Panc1 (cell line): ENCODE measurements around the gene OPHN1. TPM values are rescaled to one million over a fixed set of nuclear protein-coding genes. Genes with fewer than 3 reads are reported as not detected.
A peak's percentile ranks its signal among the peaks of the same experiment; 100 is the strongest.

Source experiments
- ATAC-seq: fragments of 200-7000 bp; cut with Tn5 transposase; 2 replicates; pipeline ENCODE4 v1.9.1; 2020; ENCODE audit warnings: mild to moderate bottlenecking, moderate library complexity
- BruUV-seq: library from RNA; stranded (reverse); fragments of 400-500 nt; replicated peaks from 2 replicates; lab custom pipeline; 2021; lab: Mats Ljungman, UMichigan
- CTCF ChIA-PET: fragments of 300-600 bp; sonication (Branson Sonifier 250); formaldehyde crosslinking; loops from one replicate; lab custom pipeline; 2022; ENCODE audit warnings: antibody characterized with exemption; lab: Charles Lee
- POLR2A ChIA-PET: fragments of 300-600 bp; sonication (Branson Sonifier 250); formaldehyde crosslinking; loops from one replicate; lab custom pipeline; 2022; ENCODE audit warnings: antibody characterized with exemption; lab: Charles Lee
- DNase-seq: peaks from one replicate; pipeline ENCODE4 v3.0.0-alpha.2; 2010; ENCODE audit warnings: low read depth, low spot score
- H3K27ac ChIP-seq: 2 replicates; pipeline ENCODE4 v1.5.1; 2011; ENCODE audit warnings: mild to moderate bottlenecking, low read length, inconsistent platforms
- H3K27me3 ChIP-seq: fragments of 200-500 bp; sonication (Bioruptor generic); 2 replicates; pipeline ENCODE4 v1.6.0; 2014; ENCODE audit warnings: low read length, inconsistent platforms; ENCODE audit not compliant: control insufficient read depth, insufficient read depth
- H3K36me3 ChIP-seq: fragments of 200-500 bp; sonication (Bioruptor generic); 2 replicates; pipeline ENCODE4 v1.5.1; 2014; ENCODE audit warnings: inconsistent platforms, mild to moderate bottlenecking, low read length, moderate library complexity; ENCODE audit not compliant: control insufficient read depth, insufficient read depth
- H3K4me1 ChIP-seq: 2 replicates; pipeline ENCODE4 v1.5.1; 2011; ENCODE audit warnings: inconsistent platforms, mild to moderate bottlenecking, low read length, moderate library complexity; ENCODE audit not compliant: control insufficient read depth, insufficient read depth
- H3K4me3 ChIP-seq, 2 experiments: 2 replicates each; pipeline ENCODE4 v1.5.1; 2011 to 2012; ENCODE audit warnings: low read depth in 2 of 2, low read length in 2 of 2, mild to moderate bottlenecking in 2 of 2, inconsistent platforms in 1 of 2, moderate library complexity in 1 of 2
- H3K9me3 ChIP-seq: fragments of 200-500 bp; sonication (Bioruptor generic); 2 replicates; pipeline ENCODE4 v1.5.1; 2014; ENCODE audit warnings: low read depth, mild to moderate bottlenecking, inconsistent platforms, low read length, moderate library complexity; ENCODE audit not compliant: control insufficient read depth, insufficient read depth
- CTCF ChIP-seq: fragments of 450-650 bp; IDR thresholded peaks from 2 replicates; pipeline ENCODE4 v1.5.1; 2017; ENCODE audit warnings: mild to moderate bottlenecking
- POLR2AphosphoS5 ChIP-seq: IDR thresholded peaks from 2 replicates; pipeline ENCODE4 v1.6.1; 2012; ENCODE audit warnings: mild to moderate bottlenecking, low read depth, low read length, moderate library complexity
- REST ChIP-seq, 2 experiments: IDR thresholded peaks; 2 replicates each; pipeline ENCODE4 v1.6.1; 2011 to 2012; ENCODE audit warnings: low read depth in 2 of 2, control low read depth in 1 of 2, low read length in 1 of 2, mild to moderate bottlenecking in 1 of 2, moderate library complexity in 1 of 2; ENCODE audit not compliant: insufficient read depth in 1 of 2
- SIN3A ChIP-seq: IDR thresholded peaks from 2 replicates; pipeline ENCODE4 v1.6.1; 2012; ENCODE audit warnings: low read depth, mild to moderate bottlenecking, low read length, moderate library complexity, borderline replicate concordance; ENCODE audit not compliant: insufficient read depth
- TCF7L2 ChIP-seq: IDR thresholded peaks from 2 replicates; pipeline ENCODE4 v1.6.1; 2011; ENCODE audit warnings: mild to moderate bottlenecking, low read depth, low read length, inconsistent platforms
- in situ Hi-C: cut with HindIII; loops from 2 replicates; pipeline ENCODE4 v1.10.0; 2016; ENCODE audit warnings: low sequenced_read_pairs, low pct_unique_long_range_greater_than_20kb
- intact Hi-C: fragments of 100-400 bp; cut with micrococcal nuclease; formaldehyde crosslinking; loops from one replicate; pipeline ENCODE4 v1.10.0; 2022; ENCODE audit not compliant: unreplicated experiment
- total RNA-seq: library from RNA; stranded (reverse); gene quantifications from one replicate; pipeline ENCODE4 v1.2.1, GENCODE V29; 2021; ENCODE audit not compliant: unreplicated experiment

OPHN1 gene
- total RNA-seq, 1 experiment from 2014 or later, result 8.8 TPM

DNA sequence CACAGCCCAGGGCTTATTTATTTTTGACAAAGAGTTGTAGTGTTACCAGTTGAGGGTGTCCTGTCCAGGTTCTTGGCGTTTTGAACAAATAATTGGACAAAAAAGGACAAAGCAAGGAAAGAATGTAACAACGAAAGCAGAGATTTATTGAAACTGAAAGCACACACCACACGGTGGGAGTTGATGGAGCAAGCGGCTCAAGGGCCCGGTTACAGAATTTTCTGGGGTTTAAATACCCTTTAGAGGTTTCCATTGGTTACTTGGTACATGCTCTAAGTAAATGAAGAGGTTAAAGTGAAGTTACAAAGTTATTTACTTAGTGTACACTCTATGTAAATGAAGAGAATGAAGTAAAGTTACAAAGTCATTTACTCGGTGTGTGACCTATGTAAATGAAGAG, 27.8 kb upstream of the OPHN1 start:
- no peak overlapping the region for H3K27ac ChIP-seq
- H3K27me3 ChIP-seq, result no peaks in the 10 kb centered on the region
- H3K36me3 ChIP-seq, result no peaks in the 10 kb centered on the region
- in situ Hi-C loops, result no loop called here
- POLR2A ChIA-PET, result no interaction called here
- CTCF ChIA-PET, result no interaction called here
- BruUV-seq, result no TSS peak
- DNase-seq (no peak), ATAC-seq (peak; percentile 43; the same call in 1 of the 2 replicates)
- intact Hi-C loops, result no loop called here
- H3K4me3 ChIP-seq, result no peak overlapping the region
- H3K4me1 ChIP-seq, result no peaks in the 10 kb centered on the region; the same call in 1 of the 2 replicates
- TF ChIP-seq TCF7L2 (no peak), REST (IDR thresholded peaks at IDR 0.05; ENCODE audit: insufficient read depth in 1 of 2, low read depth in 2 of 2, low read length in 1 of 2) (no peak), POLR2AphosphoS5 (no peak), CTCF (no peak), SIN3A (no peak)
- H3K9me3 ChIP-seq, result no peaks in the 10 kb centered on the region

- peaks cover 8% of the 10 kb centered on the region for H3K4me1 ChIP-seq
- CTCF ChIA-PET, result no interaction called here
- in situ Hi-C loops (no loop called here), intact Hi-C loops (no loop called here)
- H3K27ac ChIP-seq, result no peak overlapping the region
- H3K27me3 ChIP-seq, result no peaks in the 10 kb centered on the region
- TF ChIP-seq TCF7L2 (no peak), POLR2AphosphoS5 (no peak), SIN3A (no peak), REST (IDR thresholded peaks at IDR 0.05; ENCODE audit: insufficient read depth in 1 of 2, low read depth in 2 of 2, low read length in 1 of 2) (no peak), CTCF (no peak)
- DNase-seq (no peak), ATAC-seq (peak; percentile 34; the same call in 1 of the 2 replicates)
- H3K4me3 ChIP-seq, result no peak overlapping the region; a peak in 1 of 4 replicates
- no TSS peak for BruUV-seq
- H3K9me3 ChIP-seq, result no peaks in the 10 kb centered on the region
- no peaks in the 10 kb centered on the region for H3K36me3 ChIP-seq
- POLR2A ChIA-PET, result no interaction called here
These were observed 21.8 kb upstream of the OPHN1 start for GRCh38 chrX:68455151-68455510.
